GM13976 (cell line): ENCODE data around the gene BCL11B.

Source experiments
- DNase-seq: peaks from one replicate; pipeline ENCODE4 v3.0.0; 2012; ENCODE audit warnings: low spot score
- CTCF ChIP-seq: IDR thresholded peaks from 2 replicates; pipeline ENCODE4 v1.5.1; 2012; ENCODE audit warnings: borderline replicate concordance, mild to moderate bottlenecking; ENCODE audit not compliant: insufficient read depth; ENCODE audit errors: extremely low read depth, missing control alignments, control extremely low read depth
- in situ Hi-C: fragments of 300-500 bp; cut with MboI; formaldehyde crosslinking; loops from one replicate; pipeline ENCODE4 v1.12.0; 2022; ENCODE audit warnings: low sequenced_read_pairs, mixed read lengths, inconsistent platforms; ENCODE audit not compliant: unreplicated experiment

Gene BCL11B

GRCh38 chr14:99125113-99125512 lies 146.9 kb downstream of the BCL11B start:
- in situ Hi-C loops: no loop called here
- no peak for TF ChIP-seq CTCF
- DNase-seq: no peak

- in situ Hi-C loops: no loop called here
- TF ChIP-seq CTCF: no peak
- no peak for DNase-seq
Observed at GRCh38 chr14:99124482-99125105, 147.4 kb downstream of the BCL11B start.

- in situ Hi-C loops: no loop called here
- TF ChIP-seq CTCF: no peak
- DNase-seq: no peak
Observed at GRCh38 chr14:99123208-99123870, 148.7 kb downstream of the BCL11B start.

GRCh38 chr14:99122521-99123125 lies 149.4 kb downstream of the BCL11B start:
- DNase-seq: no peak
- in situ Hi-C loops: no loop called here
- TF ChIP-seq CTCF: no peak

- no peak for DNase-seq
- in situ Hi-C loops: no loop called here
- no peak for TF ChIP-seq CTCF
Observed at GRCh38 chr14:99121319-99121875, 150.6 kb downstream of the BCL11B start.

- DNase-seq: no peak
- TF ChIP-seq CTCF: no peak
- in situ Hi-C loops: no loop called here
Observed at GRCh38 chr14:99120526-99121318, 151.3 kb downstream of the BCL11B start.
